ENCODE data around the gene SPDYE2.
"Not testable (repeated sequence)": the region's sequence is repeated elsewhere in the genome, so short reads cannot be mapped to it uniquely, and the experiment has no call there.

The SPDYE2 gene

GRCh38 chr7:102604431-102605145 lies 53.6 kb downstream of the SPDYE2 start:
- not testable (repeated sequence) for DNase-seq (ENCODE audit: low spot score)

GRCh38 chr7:102606848-102607247 lies 55.8 kb downstream of the SPDYE2 start:
- DNase-seq (ENCODE audit: low spot score), result not testable (repeated sequence)

- DNase-seq (ENCODE audit: low spot score), result not testable (repeated sequence)
These were observed 58.7 kb downstream of the SPDYE2 start for GRCh38 chr7:102609734-102610133.

GRCh38 chr7:102610441-102610840 lies 59.4 kb downstream of the SPDYE2 start:
- not testable (repeated sequence) for DNase-seq (ENCODE audit: low spot score)

- not testable (repeated sequence) for DNase-seq (ENCODE audit: low spot score)
These were observed 60.1 kb downstream of the SPDYE2 start for GRCh38 chr7:102611013-102611674.

- DNase-seq (ENCODE audit: low spot score), result peak; percentile 2
These were observed 60.8 kb downstream of the SPDYE2 start for GRCh38 chr7:102611675-102612325.

Data from CD4-positive, alpha-beta T cell treated with Interleukin-6 at 100 ng/mL for 8 hours (primary cell).